OCI-LY7 (cell line): ENCODE measurements around the gene ZNF576.

Experiments
- CTCF ChIP-seq: fragments of 200-600 bp; sonication (generic); conservative IDR thresholded peaks from 2 replicates; pipeline ENCODE4 v1.5.1; 2014; ENCODE audit warnings: mild to moderate bottlenecking, antibody characterized with exemption, low read length, moderate library complexity, mixed read lengths
- EZH2phosphoT487 ChIP-seq: fragments of 200-600 bp; sonication (generic); IDR thresholded peaks from 2 replicates; pipeline ENCODE4 v1.6.1; 2018; ENCODE audit warnings: low read depth, borderline replicate concordance, mild to moderate bottlenecking, mixed run types, antibody characterized with exemption, low read length, moderate library complexity, mixed read lengths

GRCh38 chr19:43620061-43621001 lies 23.9 kb downstream of the ZNF576 start:
- TF ChIP-seq CTCF: no peak
- TF ChIP-seq EZH2phosphoT487: no peak
